SU-DHL-6 (cell line): Measurements from ENCODE around the gene SNRNP48.

Experiments
- H2AFZ ChIP-seq: fragments of 200-600 bp; sonication (generic); 2 replicates; pipeline ENCODE4 v1.6.1; 2014; ENCODE audit warnings: low read depth, mild to moderate bottlenecking, moderate library complexity, mixed read lengths, antibody characterized with exemption, low read length; ENCODE audit not compliant: severe bottlenecking
- H3F3A ChIP-seq: fragments of 200-600 bp; shearing (Covaris generic); 2 replicates; pipeline ENCODE4 v1.6.0; 2016; ENCODE audit warnings: antibody characterized with exemption, mild to moderate bottlenecking; ENCODE audit not compliant: insufficient read depth
- H3K27ac ChIP-seq: fragments of 200-600 bp; sonication (generic); 2 replicates; pipeline ENCODE4 v1.5.1; 2016; ENCODE audit warnings: low read depth, mild to moderate bottlenecking, low read length, moderate library complexity, mixed read lengths
- H3K27me3 ChIP-seq: fragments of 200-600 bp; sonication (generic), shearing (Covaris generic); 2 replicates; pipeline ENCODE4 v1.6.0; 2014; ENCODE audit warnings: mild to moderate bottlenecking, low read length
- H3K36me3 ChIP-seq: fragments of 200-600 bp; sonication (generic); 2 replicates; pipeline ENCODE4 v1.6.1; 2014; ENCODE audit warnings: mild to moderate bottlenecking, low read length, mixed read lengths
- H3K4me2 ChIP-seq: fragments of 300-600, 200-600 bp; shearing (Covaris generic), sonication (generic); 2 replicates; pipeline ENCODE4 v1.6.0; 2014; ENCODE audit warnings: low read length, low read depth, mild to moderate bottlenecking; ENCODE audit not compliant: poor library complexity, severe bottlenecking
- H3K4me3 ChIP-seq: fragments of 200-600 bp; sonication (generic); 2 replicates; pipeline ENCODE4 v1.5.1; 2014; ENCODE audit warnings: antibody characterized with exemption, low read length, mild to moderate bottlenecking, mixed read lengths; ENCODE audit not compliant: insufficient read depth, poor library complexity, severe bottlenecking
- H3K79me2 ChIP-seq: fragments of 200-600 bp; sonication (generic); 2 replicates; pipeline ENCODE4 v1.6.1; 2014; ENCODE audit warnings: mild to moderate bottlenecking, low read length, moderate library complexity; ENCODE audit not compliant: insufficient read depth
- H3K9ac ChIP-seq: fragments of 200-600 bp; sonication (generic); 2 replicates; pipeline ENCODE4 v1.7.0; 2014; ENCODE audit warnings: mild to moderate bottlenecking, low read length
- H3K9me2 ChIP-seq: fragments of 200-600 bp; sonication (generic); replicated peaks from 2 replicates; pipeline ENCODE4 v1.6.1; 2014; ENCODE audit warnings: low read length; ENCODE audit not compliant: insufficient read depth
- H3K9me3 ChIP-seq: fragments of 200-600 bp; sonication (generic); 2 replicates; pipeline ENCODE4 v1.6.1; 2014; ENCODE audit warnings: low read length, mixed read lengths; ENCODE audit not compliant: insufficient read depth
- H4K20me1 ChIP-seq: fragments of 200-600 bp; sonication (generic); 2 replicates; pipeline ENCODE4 v1.6.1; 2014; ENCODE audit warnings: low read depth, mild to moderate bottlenecking, antibody characterized with exemption, low read length, moderate library complexity, mixed read lengths
- CTCF ChIP-seq: fragments of 200-600 bp; sonication (generic); IDR thresholded peaks from one replicate; pipeline ENCODE4 v1.5.1; 2017; ENCODE audit warnings: antibody characterized with exemption, mild to moderate bottlenecking, low read length, moderate library complexity; ENCODE audit not compliant: insufficient read depth, poor library complexity, severe bottlenecking
- EZH2phosphoT487 ChIP-seq: fragments of 200-600 bp; sonication (generic), shearing (Covaris generic); conservative IDR thresholded peaks from 2 replicates; pipeline ENCODE4 v1.6.1; 2018; ENCODE audit warnings: mild to moderate bottlenecking, antibody characterized with exemption, low read length, moderate library complexity, mixed read lengths

SNRNP48 gene

GRCh38 chr6:7569082-7569481 is 20.9 kb upstream of the SNRNP48 start:
- no peak overlapping the region for H3K4me2 ChIP-seq
- no peaks in the 10 kb centered on the region for H4K20me1 ChIP-seq
- H2AFZ ChIP-seq: no peak overlapping the region
- H3K27ac ChIP-seq: no peak overlapping the region
- H3K9me2 ChIP-seq: no peaks in the 10 kb centered on the region
- no peaks in the 10 kb centered on the region for H3K79me2 ChIP-seq
- no peaks in the 10 kb centered on the region for H3K27me3 ChIP-seq
- H3F3A ChIP-seq: no peaks in the 10 kb centered on the region
- H3K4me3 ChIP-seq: no peak overlapping the region
- H3K36me3 ChIP-seq: no peaks in the 10 kb centered on the region
- no peak overlapping the region for H3K9ac ChIP-seq
- no peaks in the 10 kb centered on the region for H3K9me3 ChIP-seq
- TF ChIP-seq EZH2phosphoT487 (no peak), CTCF (no peak)

DNA sequence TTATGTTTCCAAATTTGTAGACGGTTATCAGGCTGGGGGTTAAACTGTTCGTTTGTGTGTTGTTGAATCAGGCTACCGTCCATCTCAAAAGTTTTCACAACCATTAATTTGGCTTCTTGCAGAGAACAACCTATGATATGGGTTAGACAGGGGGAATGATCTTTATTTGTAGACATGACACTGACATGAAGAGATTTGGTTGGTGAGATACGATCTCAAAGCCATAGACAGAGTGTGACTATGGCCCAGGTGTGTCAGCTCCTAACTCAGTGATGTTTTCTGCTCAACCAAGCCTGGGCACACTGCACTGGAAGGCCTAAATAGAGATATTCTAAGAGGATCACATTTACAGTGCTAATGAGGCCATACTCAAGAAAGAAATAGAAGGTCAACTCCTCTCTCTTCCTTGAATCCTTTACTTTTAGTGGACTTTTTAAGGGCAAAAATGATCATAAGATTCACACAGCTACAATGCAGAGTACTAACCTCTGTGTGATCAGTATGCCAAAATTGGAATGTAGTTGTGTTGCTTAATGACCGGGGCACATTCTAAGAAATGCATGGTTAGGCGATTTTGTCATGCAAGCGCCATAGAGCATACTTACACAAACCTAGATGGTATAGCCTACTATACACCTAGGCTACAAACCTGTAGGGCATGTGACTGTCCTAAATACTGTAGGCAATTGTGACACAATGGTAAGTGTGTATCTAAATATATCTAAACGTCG is 17.6 kb upstream of the SNRNP48 start:
- Histone ChIP-seq H3K9me3 (no peaks in the 10 kb centered on the region), H3F3A (no peaks in the 10 kb centered on the region), H3K27ac (no peak overlapping the region), H4K20me1 (no peaks in the 10 kb centered on the region), H3K27me3 (no peaks in the 10 kb centered on the region), H3K36me3 (no peaks in the 10 kb centered on the region), H3K9ac (no peak overlapping the region), H3K4me3 (no peak overlapping the region), H3K4me2 (no peak overlapping the region), H2AFZ (no peak overlapping the region), H3K9me2 (no peaks in the 10 kb centered on the region), H3K79me2 (no peaks in the 10 kb centered on the region)
- TF ChIP-seq EZH2phosphoT487 (no peak), CTCF (no peak)

GRCh38 chr6:7574500-7574899 is 15.5 kb upstream of the SNRNP48 start:
- TF ChIP-seq CTCF: no peak
- no peak for TF ChIP-seq EZH2phosphoT487
- Histone ChIP-seq H3K27me3 (no peaks in the 10 kb centered on the region), H3K9me3 (no peaks in the 10 kb centered on the region), H3K4me3 (no peak overlapping the region), H3F3A (no peaks in the 10 kb centered on the region), H3K36me3 (no peaks in the 10 kb centered on the region), H2AFZ (no peak overlapping the region), H3K79me2 (no peaks in the 10 kb centered on the region), H3K4me2 (no peak overlapping the region), H3K9me2 (no peaks in the 10 kb centered on the region), H4K20me1 (no peaks in the 10 kb centered on the region), H3K9ac (no peak overlapping the region), H3K27ac (no peak overlapping the region)
